T-helper 1 cell treated with Interleukin-12 subunit alpha and Interleukin-12 subunit beta and Interleukin-4 antibody, amounts not matched to agents 30 ng/mL and 1 ng/mL, for 36 hours (primary cell): Measurements from ENCODE around the gene WFDC6. TPM values are rescaled to one million over a fixed set of nuclear protein-coding genes. Genes with fewer than 3 reads are reported as not detected.
"Not testable (repeated sequence)": the region's sequence is repeated elsewhere in the genome, so short reads cannot be mapped to it uniquely, and the experiment has no call there.

Experiments
- intact Hi-C: fragments of 100-400 bp; cut with micrococcal nuclease; formaldehyde crosslinking; loops from one replicate; pipeline ENCODE4 v1.15.1; 2024
- total RNA-seq: library from RNA; stranded (reverse); gene quantifications from 2 replicates; pipeline ENCODE4 v1.2.3, GENCODE V29; 2022

The WFDC6 gene
- not detected in 2 replicates for total RNA-seq

DNA sequence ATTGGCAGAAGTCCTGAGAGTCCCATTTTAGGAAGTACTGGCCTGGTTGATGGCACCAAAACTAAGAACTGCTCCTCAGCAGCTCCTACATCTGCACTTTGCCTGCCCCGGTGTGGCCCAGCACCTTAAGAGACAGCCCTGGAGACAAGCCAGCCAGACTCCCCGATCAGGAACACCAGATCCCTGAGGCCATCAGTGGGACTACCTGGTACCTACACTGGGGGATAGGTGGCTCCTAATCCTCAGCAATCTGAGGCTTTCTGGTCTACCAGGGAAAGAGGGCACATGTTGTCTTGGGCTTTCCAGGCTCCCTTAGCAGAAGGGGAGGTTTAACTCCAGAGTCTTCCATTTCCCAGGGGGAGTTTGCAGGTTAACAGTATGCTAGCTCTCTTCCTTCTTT, at the start of gene WFDC6:
Gene WFDC6 (minus strand): TSS at position 101 of the 400 bp plus-strand sequence. CDS start 75 bp downstream, at position 26.
- intact Hi-C loops, result no loop called here

DNA sequence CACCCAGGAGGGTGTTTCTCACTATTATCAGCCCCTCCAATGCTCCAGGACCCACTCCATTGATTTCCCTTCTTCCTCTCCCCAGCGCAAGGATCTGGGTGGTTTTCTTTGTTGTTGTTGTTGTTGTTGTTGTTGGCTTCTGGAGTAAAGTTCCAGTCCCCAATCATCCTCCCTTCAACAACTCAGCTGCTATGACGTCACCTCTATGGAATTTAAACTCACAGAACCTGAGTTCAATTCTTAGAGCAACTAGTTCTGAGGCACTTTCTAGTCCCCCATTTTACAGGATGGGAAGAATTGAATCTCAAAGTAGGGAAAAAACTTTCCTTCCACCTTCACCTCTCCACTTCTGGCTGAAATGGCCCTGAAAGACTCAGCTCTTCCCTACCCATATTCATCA, 49.5 kb upstream of the WFDC6 start:
- intact Hi-C loops, result no loop called here

DNA sequence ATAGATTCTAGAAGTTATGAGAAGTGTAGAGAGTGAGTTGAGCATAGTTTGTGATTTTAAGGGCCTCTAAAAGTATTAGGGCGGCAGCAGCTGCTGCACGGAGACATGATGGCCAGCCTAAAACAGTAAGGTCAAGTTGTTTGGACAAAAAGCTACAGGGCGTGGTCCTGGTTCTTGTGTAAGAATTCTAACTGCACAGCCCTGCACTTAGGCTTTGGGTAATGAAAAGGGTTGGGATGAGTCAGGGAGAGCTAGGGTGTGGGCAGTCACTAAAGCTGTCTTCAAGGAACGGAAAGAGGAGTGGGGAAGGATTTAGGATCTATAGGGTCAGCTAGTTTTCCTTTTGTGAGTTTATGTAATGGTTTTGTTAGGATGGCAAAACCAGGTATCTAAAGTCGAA, 46.7 kb upstream of the WFDC6 start:
- intact Hi-C loops, result not testable (repeated sequence)

- intact Hi-C loops, result not testable (repeated sequence)
Measured at GRCh38 chr20:45584294-45584693, 45.0 kb upstream of the WFDC6 start.

DNA sequence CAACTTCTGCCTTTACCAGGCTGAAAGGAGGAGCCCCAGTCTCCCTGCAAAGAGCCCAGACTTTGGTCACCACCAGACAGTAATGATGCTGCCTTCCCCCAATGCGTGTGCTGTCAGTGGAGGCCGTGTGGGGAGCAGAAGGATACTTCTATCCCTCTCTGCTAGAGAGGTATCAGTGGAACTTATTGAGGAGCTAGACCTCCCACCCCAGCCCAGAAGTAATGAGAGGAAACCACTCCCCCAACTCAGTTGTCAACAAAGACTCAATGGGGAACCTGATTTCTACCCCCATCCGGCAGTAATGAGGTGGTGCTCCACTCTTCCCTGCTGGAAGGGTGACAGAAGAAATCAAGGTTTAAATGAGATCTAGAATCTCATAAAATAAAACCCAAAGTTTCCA, 44.2 kb upstream of the WFDC6 start:
- intact Hi-C loops, result no loop called here

GRCh38 chr20:45581702-45582101, 42.4 kb upstream of the WFDC6 start:
- intact Hi-C loops, result no loop called here

- intact Hi-C loops, result no loop called here
Measured at GRCh38 chr20:45579184-45579583, 39.9 kb upstream of the WFDC6 start, which contains the start of gene WFDC8. Gene WFDC8 (minus strand): TSS chr20:45579284. CDS start chr20:45579247, 37 bp downstream.

- intact Hi-C loops, result no loop called here
Measured at GRCh38 chr20:45578231-45578630, 38.9 kb upstream of the WFDC6 start.

- intact Hi-C loops, result no loop called here
Measured at GRCh38 chr20:45576995-45577394, 37.7 kb upstream of the WFDC6 start.

DNA sequence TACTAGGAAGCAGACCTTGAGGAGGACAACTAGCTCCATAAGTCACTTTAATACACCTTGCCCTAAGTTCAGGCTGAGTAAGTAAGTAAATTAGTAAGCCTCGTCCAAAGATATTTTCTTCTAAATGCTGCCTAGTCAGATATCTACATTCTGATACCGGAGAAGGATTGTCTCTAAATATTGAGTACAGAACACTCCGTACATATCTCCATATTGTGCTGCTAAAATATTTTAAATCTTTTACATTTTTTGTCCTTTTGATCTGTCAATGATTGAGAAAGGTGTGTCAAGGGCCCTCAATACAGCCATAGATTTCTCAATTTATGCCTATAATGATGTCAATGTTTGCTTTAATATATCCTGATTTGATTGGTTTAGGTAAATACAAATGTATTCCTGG, 36.6 kb upstream of the WFDC6 start:
- intact Hi-C loops, result no loop called here

DNA sequence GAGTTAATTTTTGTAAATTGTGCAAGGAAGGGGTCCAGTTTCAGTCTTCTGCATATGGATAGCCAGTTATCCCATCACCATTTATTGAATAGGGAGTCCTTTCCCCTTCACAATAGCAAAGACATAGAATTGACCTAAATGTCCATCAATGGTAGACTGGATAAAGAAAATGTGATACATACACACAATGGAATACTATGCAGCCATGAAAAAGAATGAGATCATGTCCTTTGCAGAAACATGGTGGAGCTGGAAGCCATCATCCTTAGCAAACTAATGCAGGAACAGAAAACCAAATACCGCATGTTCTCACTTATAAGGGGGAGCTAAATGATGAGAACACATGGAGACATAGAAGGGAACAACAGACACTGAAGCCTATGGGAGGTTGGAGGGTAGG, 30.4 kb upstream of the WFDC6 start:
- intact Hi-C loops, result not testable (repeated sequence)

- intact Hi-C loops, result no loop called here
Measured at GRCh38 chr20:45564760-45565276, 25.5 kb upstream of the WFDC6 start.

DNA sequence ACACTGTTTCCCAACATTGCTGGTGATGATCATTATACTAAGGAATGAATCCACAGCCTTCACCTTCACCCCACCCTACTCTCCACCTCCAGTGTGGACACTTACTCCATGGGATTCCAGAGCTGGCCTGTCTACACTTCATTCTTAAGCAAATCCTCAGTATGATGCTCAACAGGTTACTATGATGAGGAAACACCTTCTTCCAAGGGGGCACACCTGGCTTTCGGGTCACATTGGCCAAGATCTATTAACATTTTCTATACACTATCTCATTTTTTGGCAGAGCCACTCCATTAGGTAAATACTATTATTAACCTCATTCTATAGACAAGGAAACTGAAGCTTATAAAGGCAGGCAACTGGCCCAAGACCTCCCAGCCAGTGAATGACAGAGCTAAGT, 15.9 kb upstream of the WFDC6 start:
- intact Hi-C loops, result no loop called here

DNA sequence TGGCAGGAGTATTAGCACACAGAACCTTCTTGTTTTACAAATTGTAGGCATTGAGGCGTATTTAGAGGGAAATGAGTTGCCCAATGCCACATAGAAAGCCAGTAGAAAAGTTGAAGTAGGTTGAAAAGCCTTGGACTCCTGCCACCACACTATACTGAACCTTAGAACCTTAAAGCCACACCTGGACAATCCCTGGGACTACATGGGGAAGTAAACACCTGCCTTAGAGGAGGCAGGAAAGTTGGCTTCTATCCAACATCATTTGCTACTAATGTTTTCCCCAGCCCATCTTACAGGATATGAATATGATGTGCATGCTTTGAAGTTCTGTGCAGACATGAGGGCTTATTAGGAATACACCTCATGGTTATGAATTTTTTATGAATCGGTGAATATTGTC, 13.2 kb upstream of the WFDC6 start:
- intact Hi-C loops, result no loop called here

- intact Hi-C loops, result no loop called here
Measured at GRCh38 chr20:45550765-45551164, 11.5 kb upstream of the WFDC6 start.

DNA sequence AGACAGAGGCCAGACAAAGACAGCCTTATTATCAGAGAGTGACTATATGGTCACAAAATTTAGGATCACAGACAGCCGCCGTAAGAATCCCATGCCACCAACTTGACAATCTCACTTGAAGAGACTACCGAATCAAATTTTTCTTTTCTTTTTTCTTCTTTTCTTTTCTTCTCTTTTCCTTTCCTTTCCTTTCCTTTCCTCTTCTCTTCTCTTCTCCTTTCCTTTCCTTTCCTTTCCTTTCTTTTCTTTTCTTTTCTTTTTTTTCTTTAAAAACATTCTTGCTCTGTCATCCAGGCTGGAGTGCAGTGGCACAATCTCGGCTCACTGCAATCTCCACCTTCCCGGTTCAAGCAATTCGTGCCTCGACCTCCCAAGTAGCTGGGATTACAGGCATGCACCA, 9.1 kb upstream of the WFDC6 start:
- intact Hi-C loops, result no loop called here

- intact Hi-C loops, result no loop called here
Measured at GRCh38 chr20:45547206-45547770, 8.0 kb upstream of the WFDC6 start, which contains the start of gene EPPIN. Gene EPPIN (minus strand): TSS chr20:45547401. CDS start chr20:45547357, 44 bp downstream.

GRCh38 chr20:45545754-45546453, 6.6 kb upstream of the WFDC6 start:
- intact Hi-C loops, result loop anchor here (1.0 kb wide), 1 partner anchor 225 kb away; no protein-coding TSS in a partner anchor

- intact Hi-C loops, result no loop called here
Measured at GRCh38 chr20:45545351-45545750, 6.1 kb upstream of the WFDC6 start.

GRCh38 chr20:45538209-45538799, 978 bp downstream of the WFDC6 start:
- intact Hi-C loops, result no loop called here

- intact Hi-C loops, result no loop called here
Measured at GRCh38 chr20:45527294-45527693, 12.0 kb downstream of the WFDC6 start.

GRCh38 chr20:45523821-45524220, 15.5 kb downstream of the WFDC6 start:
- intact Hi-C loops, result no loop called here
